ENCODE data around the gene NQO2. TPM values are rescaled to one million over a fixed set of nuclear protein-coding genes. Genes with fewer than 3 reads are reported as not detected.

The NQO2 gene
- total and polyA plus RNA-seq, 2 of the 13 experiments (the other 11 are each of a cell fraction or from before 2014, with no cell fraction given) = 32.2 to 56.5 TPM

GRCh38 chr6:2970753-2971419 lies 28.8 kb upstream of the NQO2 start (continued):
- TF ChIP-seq PRDM4 (CRISPR knock-in tag; IDR thresholded peaks at IDR 0.05; ENCODE audit: borderline replicate concordance) = no peak
- TF ChIP-seq TCF7 (IDR thresholded peaks at IDR 0.05; ENCODE audit: low read depth) = no peak
- peak in 1 of 2 experiments; percentile 22; a peak in 2 of 4 replicates for TF ChIP-seq NR2F1 (CRISPR knock-in tag; IDR thresholded peaks at IDR 0.05)
- no peak for TF ChIP-seq ATF7 (IDR thresholded peaks at IDR 0.05)
- TF ChIP-seq ATF7 (CRISPR knock-in tag; IDR thresholded peaks at IDR 0.05) = no peak
- no peak for TF ChIP-seq ZNF232 (CRISPR knock-in tag; IDR thresholded peaks at IDR 0.05; ENCODE audit: borderline replicate concordance)
- TF ChIP-seq SALL1 (CRISPR knock-in tag; IDR thresholded peaks at IDR 0.05) = 0 out of 2 replicates have a peak, but pooled peaks have one; percentile 16
- no peak for TF ChIP-seq ZNF670 (CRISPR knock-in tag; IDR thresholded peaks at IDR 0.05; ENCODE audit: borderline replicate concordance)
- peak; percentile 21; the same call in 1 of the 2 replicates for TF ChIP-seq FLYWCH1 (CRISPR knock-in tag; IDR thresholded peaks at IDR 0.05)
- TF ChIP-seq ZNF781 (CRISPR knock-in tag; IDR thresholded peaks at IDR 0.05; ENCODE audit: borderline replicate concordance, not compliant biosample characterization) = no peak
- TF ChIP-seq CCAR2 (optimal IDR thresholded peaks at IDR 0.05; ENCODE audit: low read depth, low read length) = no peak
- TF ChIP-seq RFXANK (CRISPR knock-in tag; IDR thresholded peaks at IDR 0.05) = no peak
- no peak for TF ChIP-seq ZNF841 (CRISPR knock-in tag; IDR thresholded peaks at IDR 0.05; ENCODE audit: borderline replicate concordance)
- TF ChIP-seq KLF6 (CRISPR knock-in tag; IDR thresholded peaks at IDR 0.05) = no peak
- no peak for TF ChIP-seq ATF5 (CRISPR knock-in tag; IDR thresholded peaks at IDR 0.05; ENCODE audit: low read depth)
- no peak for TF ChIP-seq ZNF550 (CRISPR knock-in tag; IDR thresholded peaks at IDR 0.05; ENCODE audit: borderline replicate concordance)
- TF ChIP-seq ZBTB42 (CRISPR knock-in tag; IDR thresholded peaks at IDR 0.05) = no peak
- no peak for TF ChIP-seq MED13 (CRISPR knock-in tag; IDR thresholded peaks at IDR 0.05)
- TF ChIP-seq CC2D1A (CRISPR knock-in tag; IDR thresholded peaks at IDR 0.05) = no peak
- no peak for TF ChIP-seq ZNF34 (CRISPR knock-in tag; IDR thresholded peaks at IDR 0.05; ENCODE audit: borderline replicate concordance)
- no peak for TF ChIP-seq TBX3 (IDR thresholded peaks at IDR 0.05; ENCODE audit: borderline replicate concordance)
- no peak for TF ChIP-seq LCORL (IDR thresholded peaks at IDR 0.05)
- no peak for TF ChIP-seq LCORL (CRISPR knock-in tag; IDR thresholded peaks at IDR 0.05)
- no peak for TF ChIP-seq PRMT3 (CRISPR knock-in tag; IDR thresholded peaks at IDR 0.05; ENCODE audit: borderline replicate concordance, low read depth)
- TF ChIP-seq RELA (CRISPR knock-in tag; IDR thresholded peaks at IDR 0.05) = no peak
- no peak for TF ChIP-seq TERF1 (CRISPR knock-in tag; IDR thresholded peaks at IDR 0.05)
- no peak for TF ChIP-seq NFYB (CRISPR knock-in tag; IDR thresholded peaks at IDR 0.05)
- TF ChIP-seq CCDC6 (CRISPR knock-in tag; IDR thresholded peaks at IDR 0.05) = peak; percentile 90; the same call in 1 of the 2 replicates
- TF ChIP-seq SMYD3 (CRISPR knock-in tag; IDR thresholded peaks at IDR 0.05) = no peak
